ENCODE results near the gene PRLR.

GRCh38 chr5:35127006-35127405 is 103.3 kb downstream of the PRLR start:
- TF ChIP-seq CTCF (IDR thresholded peaks at IDR 0.05; ENCODE audit: insufficient read depth, low read depth, low read length) (no peak), EZH2 (IDR thresholded peaks at IDR 0.05; ENCODE audit: insufficient read depth, low read length) (no peak)

Data from astrocyte (in vitro differentiated cells and primary cell).